ENCODE data around the gene UBA3. TPM values are rescaled to one million over a fixed set of nuclear protein-coding genes. Genes with fewer than 3 reads are reported as not detected.

UBA3 gene
- total and polyA plus RNA-seq, 2 donors (not counting 3 experiments of a cell fraction or from before 2014, with no cell fraction given) = 39.4 to 84.6 TPM

GRCh38 chr3:69119138-69119537 lies 39.0 kb upstream of the UBA3 start:
- no peak overlapping the region for H3K4me3 ChIP-seq (replicated peaks in 1 of 3; ENCODE audit: insufficient read depth in 1 of 3, low read depth in 1 of 3, low read length in 3 of 3)
- H3K36me3 ChIP-seq (ENCODE audit: control insufficient read depth in 2 of 2, extremely low read depth in 1 of 2, insufficient read depth in 2 of 2, low read length in 2 of 2) = no peaks in the 10 kb centered on the region
- POLR2A ChIA-PET = no interaction called here
- H3K9me1 ChIP-seq (replicated peaks; ENCODE audit: control insufficient read depth, extremely low read depth, insufficient read depth, low read length) = no peaks in the 10 kb centered on the region
- no peak overlapping the region for H3K27ac ChIP-seq (ENCODE audit: insufficient read depth, low read depth, low read length)
- H4K20me1 ChIP-seq (replicated peaks; ENCODE audit: control insufficient read depth, extremely low read depth, insufficient read depth, low read length) = no peaks in the 10 kb centered on the region
- H3K4me2 ChIP-seq (ENCODE audit: insufficient read depth, low read length) = no peak overlapping the region
- H3K27me3 ChIP-seq (ENCODE audit: control insufficient read depth in 2 of 2, insufficient read depth in 2 of 2, low read length in 2 of 2) = no peaks in the 10 kb centered on the region
- FAIRE-seq (no peak), DNase-seq (ENCODE audit: low read depth, low spot score) (no peak)
- H3K79me2 ChIP-seq (ENCODE audit: control insufficient read depth, insufficient read depth, low read length) = no peaks in the 10 kb centered on the region
- no TSS peak for BruUV-seq (replicated peaks)
- intact Hi-C loops (cut with micrococcal nuclease) (no loop called here), dilution Hi-C loops (cut with MboI; ENCODE audit: extremely low pct_ligation_motif_present, low sequenced_read_pairs) (no loop called here)
- H3K9me3 ChIP-seq (replicated peaks; ENCODE audit: control insufficient read depth, insufficient read depth, low read length) = no peaks in the 10 kb centered on the region
- H2AFZ ChIP-seq (ENCODE audit: low read depth, low read length) = no peak overlapping the region
- TF ChIP-seq MAX (IDR thresholded peaks at IDR 0.05; ENCODE audit: insufficient read depth, insufficient read length) = no peak
- TF ChIP-seq FOS (IDR thresholded peaks at IDR 0.05; ENCODE audit: borderline replicate concordance, insufficient read depth, low read length) = no peak
- TF ChIP-seq JUN (IDR thresholded peaks at IDR 0.05; ENCODE audit: borderline replicate concordance, insufficient read depth, insufficient read length, low read depth) = no peak
- TF ChIP-seq MYC (IDR thresholded peaks at IDR 0.05; ENCODE audit: low read depth, low read length) = no peak
- no peak for TF ChIP-seq GATA2 (IDR thresholded peaks at IDR 0.05; ENCODE audit: insufficient read depth, insufficient read length, low read depth, low read length)
- TF ChIP-seq POLR2AphosphoS5 (IDR thresholded peaks at IDR 0.05; ENCODE audit: insufficient read depth, low read depth, low read length) = no peak
- no peak for TF ChIP-seq EZH2 (IDR thresholded peaks at IDR 0.05; ENCODE audit: borderline replicate concordance, low read depth, low read length, severe bottlenecking)
- TF ChIP-seq POLR2A (IDR thresholded peaks at IDR 0.05; ENCODE audit: low read depth, low read length) = no peak
- no peak for TF ChIP-seq CTCF (IDR thresholded peaks at IDR 0.05; ENCODE audit: extremely low read depth in 1 of 2, insufficient read depth in 1 of 2, low read depth in 1 of 2, low read length in 2 of 2)
- CTCF ChIA-PET = interaction anchor here (0.6 to 5.3 kb wide), 14 partner anchors 9 to 320 kb away, joined by 3 to 65 read pairs (median 8); no protein-coding TSS in a partner anchor
- peaks cover 20% of the 10 kb centered on the region for H3K4me1 ChIP-seq (ENCODE audit: control insufficient read depth, extremely low read depth, insufficient read depth, low read length)
- no peak overlapping the region for H3K9ac ChIP-seq (replicated peaks; ENCODE audit: extremely low read depth, insufficient read depth, low read length)

Measured in endothelial cell of umbilical vein (primary cell).